GM19099 (cell line): Measurements from ENCODE around the gene KLK12.

Source experiments
- POLR2A ChIP-seq: IDR thresholded peaks from 3 replicates; pipeline ENCODE4 v1.6.1; 2011; ENCODE audit warnings: low read depth; ENCODE audit not compliant: insufficient read length; ENCODE audit errors: extremely low read depth

KLK12 gene, protein sequence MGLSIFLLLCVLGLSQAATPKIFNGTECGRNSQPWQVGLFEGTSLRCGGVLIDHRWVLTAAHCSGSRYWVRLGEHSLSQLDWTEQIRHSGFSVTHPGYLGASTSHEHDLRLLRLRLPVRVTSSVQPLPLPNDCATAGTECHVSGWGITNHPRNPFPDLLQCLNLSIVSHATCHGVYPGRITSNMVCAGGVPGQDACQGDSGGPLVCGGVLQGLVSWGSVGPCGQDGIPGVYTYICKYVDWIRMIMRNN

GRCh38 chr19:51034704-51035103 lies at the start of gene KLK12:
Gene KLK12 (minus strand): TSS chr19:51035002. CDS start chr19:51034621, 381 bp downstream.
- TF ChIP-seq POLR2A = no peak

GRCh38 chr19:51084505-51084904 lies 49.7 kb upstream of the KLK12 start:
- no peak for TF ChIP-seq POLR2A

DNA sequence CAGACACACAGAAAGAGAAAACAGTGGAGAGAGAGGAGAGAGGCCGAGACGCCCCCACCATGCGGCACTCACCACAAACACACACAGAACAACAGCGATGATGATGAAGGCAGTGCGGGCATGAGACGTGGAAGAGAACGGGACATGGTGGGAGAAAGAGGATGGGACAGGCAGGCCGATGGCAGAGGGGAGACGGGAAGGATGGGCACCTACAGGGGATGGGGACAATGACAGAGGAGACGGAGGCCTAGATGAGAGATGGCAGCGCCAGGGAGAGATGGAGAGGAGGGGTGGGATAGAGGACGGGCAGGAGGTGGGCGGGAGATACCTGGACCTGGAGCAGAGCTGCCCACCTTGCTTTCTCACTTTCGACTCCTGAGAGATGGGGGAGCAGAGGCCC lies 49.0 kb upstream of the KLK12 start:
- TF ChIP-seq POLR2A = no peak

DNA sequence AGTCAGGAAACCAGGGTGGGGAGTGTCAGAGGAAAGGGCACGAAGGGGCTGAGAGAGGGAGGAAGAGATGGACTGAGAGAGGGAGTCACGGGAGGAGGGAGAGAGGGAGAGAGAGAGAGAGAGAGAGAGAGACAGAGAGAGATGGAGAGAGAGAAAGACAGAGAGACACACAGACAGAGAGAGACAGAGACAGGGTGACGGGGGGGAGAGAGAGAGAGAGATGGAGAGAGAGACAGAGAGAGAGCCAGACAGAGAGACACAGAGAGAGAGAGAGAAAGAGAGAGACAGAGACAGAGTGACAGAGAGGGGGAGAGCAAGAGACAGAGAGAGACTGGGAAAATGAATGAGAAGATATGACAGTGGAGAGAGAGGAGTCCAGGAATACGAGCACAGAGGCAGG lies 48.4 kb upstream of the KLK12 start:
- TF ChIP-seq POLR2A = no peak

DNA sequence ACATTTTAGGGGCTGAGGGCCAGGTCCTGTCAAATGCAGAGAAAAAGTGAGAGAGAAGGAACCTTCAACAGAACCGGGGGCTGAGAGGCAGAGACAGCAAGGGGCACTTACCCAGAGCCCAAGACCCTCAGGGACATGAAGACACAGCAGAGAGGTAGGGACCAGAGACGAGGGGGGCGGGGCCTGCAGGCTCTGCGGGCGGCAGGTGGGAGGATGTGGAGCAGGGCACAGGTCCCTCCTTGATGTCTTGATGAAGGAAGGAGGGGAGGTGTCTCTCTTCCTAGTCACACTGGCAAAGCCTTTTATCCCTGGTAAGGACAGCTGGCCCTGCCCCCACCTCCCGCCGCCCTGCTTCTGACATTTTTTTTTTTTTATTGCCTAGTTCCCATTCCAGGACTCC lies 47.8 kb upstream of the KLK12 start, which contains the start of gene KLK14:
Gene KLK14 (minus strand): TSS at position 277 of the 400 bp plus-strand sequence. CDS start 273 bp downstream, at position 4.
- TF ChIP-seq POLR2A = no peak

GRCh38 chr19:51081476-51081875 lies 46.7 kb upstream of the KLK12 start:
- no peak for TF ChIP-seq POLR2A

- no peak for TF ChIP-seq POLR2A
These were observed 44.8 kb upstream of the KLK12 start for GRCh38 chr19:51079481-51080110.

- no peak for TF ChIP-seq POLR2A
These were observed 43.9 kb upstream of the KLK12 start for GRCh38 chr19:51078731-51079130.

- no peak for TF ChIP-seq POLR2A
These were observed 43.3 kb upstream of the KLK12 start for GRCh38 chr19:51078104-51078503.

GRCh38 chr19:51076631-51077213 lies 41.9 kb upstream of the KLK12 start:
- TF ChIP-seq POLR2A = no peak

- TF ChIP-seq POLR2A = no peak
These were observed 41.2 kb upstream of the KLK12 start for GRCh38 chr19:51075998-51076397.

GRCh38 chr19:51071095-51071405 lies 36.2 kb upstream of the KLK12 start:
- no peak for TF ChIP-seq POLR2A

DNA sequence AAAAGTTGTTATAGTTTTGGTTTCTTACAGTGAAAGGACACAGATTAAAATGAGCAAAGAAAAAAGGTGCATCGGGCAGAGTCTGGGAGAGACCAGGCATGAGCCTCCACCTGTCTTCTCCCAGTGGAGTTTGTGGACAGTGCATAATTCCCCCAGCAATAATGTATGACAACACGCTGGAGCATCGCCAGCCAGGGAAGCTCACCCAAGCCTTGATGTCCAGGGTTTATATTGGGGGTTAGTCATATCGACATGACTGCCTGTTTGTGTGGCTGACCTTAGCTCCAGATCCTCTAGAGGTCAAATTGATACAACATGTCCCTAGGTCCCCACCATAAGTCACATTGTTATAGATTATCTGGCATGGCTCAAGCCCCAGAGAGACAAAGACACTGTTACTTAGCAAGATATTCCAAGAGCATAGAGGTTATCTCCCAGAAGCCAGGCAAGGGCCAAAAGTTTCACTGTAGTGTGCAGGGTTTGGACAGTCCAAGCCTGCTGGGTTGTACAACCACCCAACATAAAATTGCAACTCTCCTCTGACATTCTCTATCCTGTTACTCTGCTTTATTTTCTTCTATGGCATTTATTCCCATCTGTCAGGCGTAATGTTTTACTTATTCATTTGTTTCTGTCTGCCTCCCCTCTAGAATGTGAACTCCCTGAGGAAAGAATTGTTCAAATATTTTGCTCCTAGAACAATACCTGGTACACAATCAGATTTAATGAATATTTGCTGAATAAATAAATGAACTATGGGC lies 35.7 kb upstream of the KLK12 start:
- no peak for TF ChIP-seq POLR2A

- no peak for TF ChIP-seq POLR2A
These were observed 31.8 kb upstream of the KLK12 start for GRCh38 chr19:51066393-51067186.
